ENCODE data around the gene TSFM. TPM values are rescaled to one million over a fixed set of nuclear protein-coding genes. Genes with fewer than 3 reads are reported as not detected.

Gene TSFM
- total RNA-seq, 4 donors from 2014 or later: 19.6 to 35.4 (median 29.1) TPM

DNA sequence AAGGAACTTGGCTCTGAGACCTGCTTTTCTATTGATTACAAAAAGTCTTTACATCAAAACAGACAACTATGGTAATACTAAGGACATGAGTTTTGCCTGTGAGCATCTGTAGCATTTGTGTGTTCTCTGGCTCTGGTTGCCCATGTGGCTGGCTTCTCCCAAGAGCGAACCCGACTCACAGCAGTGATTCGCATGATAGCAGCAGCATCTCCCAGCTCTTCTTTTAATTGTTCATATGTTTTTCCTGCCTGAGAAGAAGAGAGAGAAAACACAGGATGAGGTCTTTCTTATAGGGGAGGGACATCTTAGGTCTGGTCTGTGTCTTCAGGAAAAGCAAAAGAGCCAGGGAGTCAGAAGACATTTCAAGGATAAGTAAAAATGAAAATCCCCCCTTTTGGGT is 18.4 kb downstream of the TSFM start:
- WGBS: 82% methylated on average over 3 of the region's 3 CpGs
- DNase-seq (ENCODE audit: low spot score in 2 of 2): no peak

DNA sequence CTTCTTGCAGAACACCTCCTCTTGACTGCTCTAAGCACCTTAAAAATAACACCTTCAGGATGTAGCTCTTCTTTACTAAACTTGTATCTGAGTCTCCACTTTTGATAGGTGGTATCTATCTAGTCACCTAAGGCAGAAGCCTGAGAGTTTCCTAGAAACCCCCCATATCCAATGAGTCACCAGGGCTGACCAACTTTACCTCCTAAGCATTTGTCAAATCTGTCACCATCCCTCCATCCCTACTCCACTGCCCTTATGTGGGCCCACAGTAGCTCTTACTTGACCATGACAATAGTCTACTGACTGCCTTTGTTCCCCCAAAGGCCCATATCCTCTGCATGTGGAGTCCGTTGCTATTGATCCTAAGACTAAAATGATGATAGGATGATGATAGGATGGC is 20.0 kb downstream of the TSFM start:
- 95% methylated on average over 1 of the region's 1 CpG for WGBS
- H3K4me1 ChIP-seq: peaks cover 12% of the 10 kb centered on the region
- no peak overlapping the region for H3K4me3 ChIP-seq
- no peaks in the 10 kb centered on the region for H3K27me3 ChIP-seq
- H3K9me3 ChIP-seq: no peaks in the 10 kb centered on the region
- peaks cover 58% of the 10 kb centered on the region for H3K36me3 ChIP-seq
- DNase-seq (ENCODE audit: low spot score in 2 of 2): no peak
- TF ChIP-seq POLR2AphosphoS5 (IDR thresholded peaks at IDR 0.05) (no peak), EP300 (IDR thresholded peaks at IDR 0.05) (no peak), POLR2A (IDR thresholded peaks at IDR 0.05) (no peak)
- TF ChIP-seq, protein P1, sequence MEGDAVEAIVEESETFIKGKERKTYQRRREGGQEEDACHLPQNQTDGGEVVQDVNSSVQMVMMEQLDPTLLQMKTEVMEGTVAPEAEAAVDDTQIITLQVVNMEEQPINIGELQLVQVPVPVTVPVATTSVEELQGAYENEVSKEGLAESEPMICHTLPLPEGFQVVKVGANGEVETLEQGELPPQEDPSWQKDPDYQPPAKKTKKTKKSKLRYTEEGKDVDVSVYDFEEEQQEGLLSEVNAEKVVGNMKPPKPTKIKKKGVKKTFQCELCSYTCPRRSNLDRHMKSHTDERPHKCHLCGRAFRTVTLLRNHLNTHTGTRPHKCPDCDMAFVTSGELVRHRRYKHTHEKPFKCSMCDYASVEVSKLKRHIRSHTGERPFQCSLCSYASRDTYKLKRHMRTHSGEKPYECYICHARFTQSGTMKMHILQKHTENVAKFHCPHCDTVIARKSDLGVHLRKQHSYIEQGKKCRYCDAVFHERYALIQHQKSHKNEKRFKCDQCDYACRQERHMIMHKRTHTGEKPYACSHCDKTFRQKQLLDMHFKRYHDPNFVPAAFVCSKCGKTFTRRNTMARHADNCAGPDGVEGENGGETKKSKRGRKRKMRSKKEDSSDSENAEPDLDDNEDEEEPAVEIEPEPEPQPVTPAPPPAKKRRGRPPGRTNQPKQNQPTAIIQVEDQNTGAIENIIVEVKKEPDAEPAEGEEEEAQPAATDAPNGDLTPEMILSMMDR (IDR thresholded peaks at IDR 0.05): no peak
- no peak overlapping the region for H3K27ac ChIP-seq

More for the DNA sequence above, 18.4 kb downstream of the TSFM start:
- no peaks in the 10 kb centered on the region for H3K27me3 ChIP-seq
- H3K36me3 ChIP-seq: peaks cover 59% of the 10 kb centered on the region
- H3K4me1 ChIP-seq: peaks cover 12% of the 10 kb centered on the region
- TF ChIP-seq, protein P1 (IDR thresholded peaks at IDR 0.05): no peak
- TF ChIP-seq EP300 (IDR thresholded peaks at IDR 0.05): no peak
- no peak for TF ChIP-seq POLR2AphosphoS5 (IDR thresholded peaks at IDR 0.05)
- TF ChIP-seq POLR2A (IDR thresholded peaks at IDR 0.05): no peak
- H3K9me3 ChIP-seq: no peaks in the 10 kb centered on the region
- H3K27ac ChIP-seq: no peak overlapping the region
- no peak overlapping the region for H3K4me3 ChIP-seq

DNA sequence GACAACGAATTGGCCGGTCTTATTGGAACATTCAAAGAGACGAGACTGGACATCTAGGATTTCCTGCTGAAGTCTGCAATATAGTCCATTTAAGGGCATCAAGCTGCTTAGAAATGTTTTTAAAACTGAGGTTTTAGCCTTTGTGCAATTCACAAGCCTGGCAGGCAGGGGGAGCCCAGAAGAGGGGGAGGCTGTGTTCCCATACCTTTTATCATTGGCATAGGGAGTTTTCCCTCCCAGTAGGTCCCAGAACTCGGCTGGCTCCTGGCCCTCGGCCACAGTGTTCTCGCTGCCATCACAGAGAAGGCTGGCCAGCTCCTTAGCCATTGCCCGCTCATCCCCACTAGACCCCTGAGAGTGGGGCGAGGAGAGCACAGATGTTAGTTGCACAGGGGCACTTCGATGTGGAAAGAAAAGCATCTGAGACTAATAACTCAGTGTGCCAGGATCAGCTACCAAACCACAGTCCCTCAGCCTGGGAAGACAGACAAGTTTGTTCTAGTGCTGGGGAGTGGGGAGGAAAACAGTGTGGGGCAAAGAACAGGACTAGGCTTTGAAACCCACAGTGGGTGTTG is 20.8 kb downstream of the TSFM start:
- Histone ChIP-seq H3K9me3 (no peaks in the 10 kb centered on the region), H3K4me3 (no peak overlapping the region), H3K36me3 (peaks cover 59% of the 10 kb centered on the region), H3K27ac (no peak overlapping the region), H3K4me1 (peaks cover 7% of the 10 kb centered on the region), H3K27me3 (no peaks in the 10 kb centered on the region)
- DNase-seq (ENCODE audit: low spot score in 2 of 2): no peak
- 31% methylated on average over 9 of the region's 9 CpGs for WGBS
- TF ChIP-seq EP300 (IDR thresholded peaks at IDR 0.05) (no peak), POLR2A (IDR thresholded peaks at IDR 0.05) (no peak), POLR2AphosphoS5 (IDR thresholded peaks at IDR 0.05) (no peak)
- TF ChIP-seq, protein P1 (IDR thresholded peaks at IDR 0.05): peak; percentile 52 to 82

DNA sequence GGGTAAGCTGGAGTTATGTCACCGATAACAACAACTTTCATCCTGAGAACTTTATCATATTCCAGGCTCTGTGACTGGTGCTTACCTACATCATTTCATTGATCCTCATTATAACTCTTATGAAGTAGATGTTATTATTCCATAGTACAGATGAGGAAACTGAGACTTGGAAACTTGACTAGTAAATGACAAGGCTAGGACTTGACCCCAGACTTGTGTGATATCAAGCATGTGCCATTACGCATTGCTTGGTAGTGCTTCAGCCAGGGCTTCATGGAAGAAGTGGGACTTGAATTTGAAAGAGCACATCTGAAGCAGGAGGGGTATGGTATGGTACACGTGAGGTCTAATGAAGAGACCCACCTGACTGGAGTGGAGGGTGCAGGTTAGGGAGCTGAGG is 24.1 kb downstream of the TSFM start:
- H3K27ac ChIP-seq: no peak overlapping the region
- DNase-seq (ENCODE audit: low spot score in 2 of 2): no peak
- H3K9me3 ChIP-seq: no peaks in the 10 kb centered on the region
- peaks cover 7% of the 10 kb centered on the region for H3K4me1 ChIP-seq
- no peaks in the 10 kb centered on the region for H3K27me3 ChIP-seq
- TF ChIP-seq, protein P1 (IDR thresholded peaks at IDR 0.05): no peak
- TF ChIP-seq POLR2AphosphoS5 (IDR thresholded peaks at IDR 0.05) (no peak), EP300 (IDR thresholded peaks at IDR 0.05) (no peak), POLR2A (IDR thresholded peaks at IDR 0.05) (no peak)
- peaks cover 62% of the 10 kb centered on the region for H3K36me3 ChIP-seq
- WGBS: 100% methylated on average over 3 of the region's 3 CpGs
- no peak overlapping the region for H3K4me3 ChIP-seq

DNA sequence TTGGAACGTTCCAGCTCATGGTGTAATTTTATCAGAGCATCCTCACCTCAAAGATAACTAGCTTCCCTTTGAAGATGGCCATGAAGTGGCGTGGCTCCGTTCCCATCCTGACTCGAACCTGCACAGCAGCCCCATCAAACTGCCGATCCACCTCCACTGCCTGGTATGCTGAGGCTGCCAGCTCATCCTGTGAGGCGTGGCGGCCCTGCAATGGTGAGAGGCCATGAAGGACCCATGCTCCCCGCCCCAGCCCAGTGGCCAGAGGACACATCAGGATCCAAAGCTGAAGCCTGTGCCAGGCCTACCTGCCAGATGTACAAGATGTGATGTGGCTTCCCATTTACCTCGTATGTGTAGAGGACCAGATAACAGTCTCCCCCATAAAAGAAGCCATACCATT is 24.7 kb downstream of the TSFM start:
- peaks cover 7% of the 10 kb centered on the region for H3K4me1 ChIP-seq
- H3K36me3 ChIP-seq: peaks cover 56% of the 10 kb centered on the region
- no peak overlapping the region for H3K4me3 ChIP-seq
- no peak for DNase-seq (ENCODE audit: low spot score in 2 of 2)
- WGBS: 82% methylated on average over 8 of the region's 9 CpGs
- no peak for TF ChIP-seq EP300 (IDR thresholded peaks at IDR 0.05)
- TF ChIP-seq POLR2AphosphoS5 (IDR thresholded peaks at IDR 0.05): no peak
- no peak for TF ChIP-seq POLR2A (IDR thresholded peaks at IDR 0.05)
- TF ChIP-seq, protein P1 (IDR thresholded peaks at IDR 0.05): no peak
- H3K27me3 ChIP-seq: no peaks in the 10 kb centered on the region
- no peaks in the 10 kb centered on the region for H3K9me3 ChIP-seq
- H3K27ac ChIP-seq: no peak overlapping the region

Data from suprapubic skin (tissue), 4 donors.